H9 (cell line): Measurements from ENCODE around the gene TEAD1. TPM values are rescaled to one million over a fixed set of nuclear protein-coding genes. Genes with fewer than 3 reads are reported as not detected.

Source experiments
- DNase-seq: peaks from one replicate; pipeline ENCODE4 v3.0.0-alpha.2; 2017
- H2AFZ ChIP-seq: one replicate; pipeline ENCODE4 v1.6.1; 2013; ENCODE audit warnings: mild to moderate bottlenecking, low read length, control low read depth, moderate library complexity
- H2AK5ac ChIP-seq: 2 replicates; pipeline ENCODE4 v1.6.1; 2013; ENCODE audit warnings: low read length, control low read depth, mixed read lengths; ENCODE audit not compliant: insufficient read length
- H2BK120ac ChIP-seq: one replicate; pipeline ENCODE4 v1.6.1; 2013; ENCODE audit warnings: low read depth, mild to moderate bottlenecking, low read length, control low read depth, inconsistent platforms; ENCODE audit not compliant: poor library complexity, severe bottlenecking
- H2BK12ac ChIP-seq: 2 replicates; pipeline ENCODE4 v1.6.1; 2013; ENCODE audit warnings: low read length, control low read depth, mixed read lengths, low read depth; ENCODE audit not compliant: insufficient read length
- H2BK15ac ChIP-seq: 2 replicates; pipeline ENCODE4 v1.6.1; 2013; ENCODE audit warnings: low read depth, low read length, control low read depth
- H2BK20ac ChIP-seq: one replicate; pipeline ENCODE4 v1.6.1; 2013; ENCODE audit warnings: low read depth, mild to moderate bottlenecking, low read length, control low read depth, inconsistent platforms; ENCODE audit not compliant: poor library complexity, severe bottlenecking
- H2BK5ac ChIP-seq: 2 replicates; pipeline ENCODE4 v1.6.1; 2013; ENCODE audit warnings: low read length, control low read depth, mixed read lengths; ENCODE audit not compliant: insufficient read length
- H3K14ac ChIP-seq: 2 replicates; pipeline ENCODE4 v1.6.1; 2013; ENCODE audit warnings: low read length, control low read depth; ENCODE audit not compliant: insufficient read depth
- H3K18ac ChIP-seq: 2 replicates; pipeline ENCODE4 v1.6.1; 2013; ENCODE audit warnings: low read depth, mild to moderate bottlenecking, mixed read lengths, low read length, control low read depth; ENCODE audit not compliant: insufficient read length
- H3K23ac ChIP-seq: 2 replicates; pipeline ENCODE4 v1.6.1; 2013; ENCODE audit warnings: low read length, control low read depth, mixed read lengths, low read depth; ENCODE audit not compliant: insufficient read length
- H3K23me2 ChIP-seq: 2 replicates; pipeline ENCODE4 v1.6.1; 2013; ENCODE audit warnings: low read depth, mild to moderate bottlenecking, mixed read lengths, low read length, control low read depth; ENCODE audit not compliant: insufficient read length, poor library complexity, severe bottlenecking
- H3K27ac ChIP-seq: 2 replicates; pipeline ENCODE4 v1.5.1; 2013; ENCODE audit warnings: low read length, control low read depth, mixed read lengths, low read depth; ENCODE audit not compliant: insufficient read length
- H3K27me3 ChIP-seq: 2 replicates; pipeline ENCODE4 v1.6.1; 2013; ENCODE audit warnings: low read length, control low read depth, inconsistent platforms; ENCODE audit not compliant: insufficient read depth
- H3K4ac ChIP-seq: 2 replicates; pipeline ENCODE4 v1.6.1; 2013; ENCODE audit warnings: low read depth, mild to moderate bottlenecking, control low read depth, inconsistent platforms, low read length, moderate library complexity
- H3K4me1 ChIP-seq: 2 replicates; pipeline ENCODE4 v1.6.1; 2013; ENCODE audit warnings: low read length, control low read depth, inconsistent platforms; ENCODE audit not compliant: insufficient read depth
- H3K4me2 ChIP-seq: 2 replicates; pipeline ENCODE4 v1.6.1; 2013; ENCODE audit warnings: low read length, control low read depth, mixed read lengths; ENCODE audit not compliant: insufficient read length, insufficient read depth
- H3K56ac ChIP-seq: 2 replicates; pipeline ENCODE4 v1.6.1; 2013; ENCODE audit warnings: low read depth, mild to moderate bottlenecking, mixed read lengths, low read length, control low read depth; ENCODE audit not compliant: insufficient read length
- H3K79me1 ChIP-seq: 2 replicates; pipeline ENCODE4 v1.6.1; 2013; ENCODE audit warnings: low read depth, mild to moderate bottlenecking, moderate library complexity, low read length, control low read depth, inconsistent platforms; ENCODE audit not compliant: insufficient read depth, poor library complexity, severe bottlenecking
- H3K79me2 ChIP-seq: 2 replicates; pipeline ENCODE4 v1.6.1; 2013; ENCODE audit warnings: low read length, control low read depth, inconsistent platforms; ENCODE audit not compliant: insufficient read depth
- H3K9ac ChIP-seq: 2 replicates; pipeline ENCODE4 v1.6.1; 2013; ENCODE audit warnings: low read length, control low read depth, mixed read lengths; ENCODE audit not compliant: insufficient read length; ENCODE audit errors: extremely low read depth
- H3K9me3 ChIP-seq: one replicate; pipeline ENCODE4 v1.6.1; 2013; ENCODE audit warnings: low read depth, low read length, inconsistent platforms; ENCODE audit not compliant: control insufficient read depth
- H3T11ph ChIP-seq: one replicate; pipeline ENCODE4 v1.6.1; 2013; ENCODE audit warnings: mild to moderate bottlenecking, low read length, control low read depth, inconsistent platforms
- H4K20me1 ChIP-seq: one replicate; pipeline ENCODE4 v1.6.1; 2013; ENCODE audit not compliant: control insufficient read depth, insufficient read length, insufficient read depth
- H4K5ac ChIP-seq: 2 replicates; pipeline ENCODE4 v1.6.1; 2013; ENCODE audit warnings: low read depth, mild to moderate bottlenecking, mixed read lengths, low read length, control low read depth; ENCODE audit not compliant: insufficient read length
- H4K8ac ChIP-seq: replicated peaks from 2 replicates; pipeline ENCODE4 v1.6.1; 2013; ENCODE audit warnings: low read length, control low read depth, mixed read lengths, low read depth; ENCODE audit not compliant: insufficient read length
- H4K91ac ChIP-seq: 2 replicates; pipeline ENCODE4 v1.6.1; 2013; ENCODE audit warnings: low read depth, mild to moderate bottlenecking, moderate library complexity, mixed read lengths, low read length, control low read depth; ENCODE audit not compliant: insufficient read length
- H3K27ac Mint-ChIP-seq, 3 experiments: 2 replicates in 2 of 3; 3 replicates in 1 of 3; pipeline ENCODE4 v1.8.0; 2020 to 2021; ENCODE audit warnings: mixed read lengths in 3 of 3, mild to moderate bottlenecking in 1 of 3, moderate library complexity in 1 of 3
- H3K27me3 Mint-ChIP-seq: 2 replicates; pipeline ENCODE4 v1.8.0; 2021; ENCODE audit warnings: low read depth, mild to moderate bottlenecking, moderate library complexity, mixed read lengths
- H3K36me3 Mint-ChIP-seq, 3 experiments: 2 replicates in 2 of 3; 3 replicates in 1 of 3; pipeline ENCODE4 v1.8.0; 2020 to 2021; ENCODE audit warnings: low read depth in 3 of 3, mixed read lengths in 3 of 3; ENCODE audit not compliant: insufficient read depth in 1 of 3
- H3K4me1 Mint-ChIP-seq, 2 experiments: 2 replicates each; pipeline ENCODE4 v1.8.0; 2020; ENCODE audit warnings: mixed read lengths in 2 of 2
- H3K4me3 Mint-ChIP-seq, 2 experiments: 2 replicates in 1 of 2; 3 replicates in 1 of 2; pipeline ENCODE4 v1.8.0; 2020 to 2021; ENCODE audit warnings: mild to moderate bottlenecking in 2 of 2, mixed read lengths in 2 of 2, moderate library complexity in 1 of 2
- H3K9me3 Mint-ChIP-seq, 2 experiments: 2 replicates in 1 of 2; 3 replicates in 1 of 2; pipeline ENCODE4 v1.8.0; 2020; ENCODE audit warnings: mild to moderate bottlenecking in 2 of 2, mixed read lengths in 2 of 2, moderate library complexity in 1 of 2
- CTCF ChIP-seq: fragments of 200-600 bp; sonication (generic); conservative IDR thresholded peaks from 3 replicates; pipeline ENCODE4 v1.8.0; 2021; ENCODE audit warnings: antibody characterized with exemption, mild to moderate bottlenecking
- WGBS: extraction: QIAGEN DNeasy Blood & Tissue Kit; methylation state at CpG from one replicate; pipeline ENCODE4 v1.1.7; 2013; ENCODE audit warnings: missing lambda C conversion rate, low lambda C conversion rate, mixed read lengths; ENCODE audit not compliant: insufficient read length; ENCODE audit errors: extremely low coverage; 5-methylcytosine and 5-hydroxymethylcytosine counted together
- total RNA-seq: library from RNA; stranded (reverse); gene quantifications from 2 replicates; pipeline ENCODE4 v1.2.1, GENCODE V29; 2021

Gene TEAD1
- total RNA-seq, 1 experiment from 2014 or later: 75.1 TPM

GRCh38 chr11:12715941-12716340 is 41.7 kb downstream of the TEAD1 start:
- H3K79me2 ChIP-seq: peaks cover 12% of the 10 kb centered on the region; the same call in 1 of the 2 replicates
- H4K91ac ChIP-seq: no peak overlapping the region
- TF ChIP-seq CTCF: no peak
- H2AFZ ChIP-seq: no peak overlapping the region
- no peak overlapping the region for H2AK5ac ChIP-seq
- H3K36me3 Mint-ChIP-seq: no peaks in the 10 kb centered on the region; a peak in 2 of 7 replicates
- no peak overlapping the region for H2BK12ac ChIP-seq
- H3K56ac ChIP-seq: no peak overlapping the region
- peaks cover 63 to 66% of the 10 kb centered on the region in 2 experiments for H3K4me1 Mint-ChIP-seq
- H3K4ac ChIP-seq: no peak overlapping the region
- no peak overlapping the region for H3K23ac ChIP-seq
- no peak overlapping the region for H3K18ac ChIP-seq
- H3K27me3 ChIP-seq: no peaks in the 10 kb centered on the region
- no peaks in the 10 kb centered on the region for H4K20me1 ChIP-seq
- H3K9ac ChIP-seq: no peak overlapping the region
- no peak overlapping the region for H3K4me2 ChIP-seq
- H2BK120ac ChIP-seq: no peak overlapping the region
- H3K27ac ChIP-seq: no peak overlapping the region
- no peaks in the 10 kb centered on the region for H3K23me2 ChIP-seq
- H3K9me3 ChIP-seq: no peaks in the 10 kb centered on the region
- H4K5ac ChIP-seq: no peak overlapping the region
- no peak overlapping the region for H2BK5ac ChIP-seq
- WGBS: no CpG with 5 or more reads among the region's 11 CpGs
- no peaks in the 10 kb centered on the region for H3K27me3 Mint-ChIP-seq
- H3K79me1 ChIP-seq: peaks cover 8% of the 10 kb centered on the region
- no peaks in the 10 kb centered on the region for H3K9me3 Mint-ChIP-seq
- H3K27ac Mint-ChIP-seq: peak overlapping the region in 1 of 3 experiments; percentile 18; a peak in 1 of 7 replicates
- no peak overlapping the region for H4K8ac ChIP-seq
- no peak overlapping the region for H2BK15ac ChIP-seq
- DNase-seq: no peak
- no peak overlapping the region for H3K4me3 Mint-ChIP-seq
- H3T11ph ChIP-seq: no peak overlapping the region
- no peak overlapping the region for H2BK20ac ChIP-seq
- H3K4me1 ChIP-seq: peaks cover 23% of the 10 kb centered on the region; the same call in 1 of the 2 replicates
- H3K14ac ChIP-seq: no peak overlapping the region
